ENCODE results near the gene CMTM8. TPM values are rescaled to one million over a fixed set of nuclear protein-coding genes. Genes with fewer than 3 reads are reported as not detected.

Gene CMTM8
- total and polyA plus RNA-seq, 10 of the 15 experiments (the other 5 are each of a cell fraction or from before 2014, with no cell fraction given), result 0.11 to 0.23 TPM; not detected in 8

- ChIA-PET POLR2A (no interaction called here), RAD21 (ENCODE audit: unreplicated experiment) (interaction anchor here (1.2 kb wide), 1 partner anchor 644 kb away, joined by 3 read pairs; no protein-coding TSS in a partner anchor), CTCF (interaction anchor here (0.9 to 1.5 kb wide), 3 partner anchors 86 to 201 kb away, joined by 3 to 6 read pairs (median 3); no protein-coding TSS in a partner anchor), SMC1A (ENCODE audit: uncharacterized antibody, unreplicated experiment) (no interaction called here)
- ATAC-seq (peak; percentile 56), FAIRE-seq (peak; percentile 59), DNase-seq (ENCODE audit: low read depth, low spot score) (no peak)
- TF ChIP-seq SREBF2 (IDR thresholded peaks at IDR 0.05; ENCODE audit: low read length) (no peak), HCFC1 (IDR thresholded peaks at IDR 0.05; ENCODE audit: low read length) (no peak), SUPT20H (IDR thresholded peaks at IDR 0.05; ENCODE audit: borderline replicate concordance, control insufficient read depth, low read depth, low read length) (no peak), TARDBP (IDR thresholded peaks at IDR 0.05; ENCODE audit: borderline replicate concordance) (no peak), MYC (IDR thresholded peaks at IDR 0.05; ENCODE audit: insufficient read depth, insufficient read length, insufficient replicate concordance, low read length, severe bottlenecking) (no peak), PRDM15 (CRISPR knock-in tag; IDR thresholded peaks at IDR 0.05) (no peak), IKZF1 (conservative IDR thresholded peaks at IDR 0.05) (no peak), BMI1 (IDR thresholded peaks at IDR 0.05; ENCODE audit: borderline replicate concordance) (no peak), ZNF24 (IDR thresholded peaks at IDR 0.05) (no peak), EED (IDR thresholded peaks at IDR 0.05; ENCODE audit: low read depth) (no peak), RUNX3 (IDR thresholded peaks at IDR 0.05; ENCODE audit: low read length) (no peak), BHLHE40 (IDR thresholded peaks at IDR 0.05; ENCODE audit: borderline replicate concordance in 1 of 2, low read depth in 2 of 2, low read length in 1 of 2) (no peak), GATAD2B (conservative IDR thresholded peaks at IDR 0.05; ENCODE audit: low read depth) (no peak), NFXL1 (IDR thresholded peaks at IDR 0.05; ENCODE audit: borderline replicate concordance) (no peak), STAT3 (IDR thresholded peaks at IDR 0.05; ENCODE audit: low read depth, low read length) (no peak), SRF (IDR thresholded peaks at IDR 0.05; ENCODE audit: low read depth in 2 of 2, low read length in 2 of 2) (no peak), ASH2L (IDR thresholded peaks at IDR 0.05; ENCODE audit: borderline replicate concordance, low read depth) (no peak), ZBTB4 (CRISPR knock-in tag; IDR thresholded peaks at IDR 0.05) (no peak)
- whole genome bisulfite sequencing (ENCODE audit: insufficient coverage, insufficient replicate concordance, low lambda C conversion rate, missing lambda C conversion rate), result 5% methylated on average over 5 of the region's 5 CpGs
- in situ Hi-C loops (cut with MboI), result no loop called here
- Histone ChIP-seq H3K9ac (ENCODE audit: control insufficient read depth, insufficient read depth, low read length) (no peak overlapping the region), H3K27ac (ENCODE audit: control insufficient read depth, insufficient read depth) (no peak overlapping the region), H3K4me2 (ENCODE audit: control insufficient read depth, insufficient read depth) (no peak overlapping the region), H3K4me1 (ENCODE audit: control insufficient read depth, insufficient read depth, low read length) (no peaks in the 10 kb centered on the region), H4K20me1 (ENCODE audit: control insufficient read depth, insufficient read depth) (no peaks in the 10 kb centered on the region), H3K9me3 (replicated peaks; ENCODE audit: control insufficient read depth, insufficient read depth, low read length) (no peaks in the 10 kb centered on the region), H3K79me2 (ENCODE audit: control insufficient read depth, insufficient read depth, low read length) (no peaks in the 10 kb centered on the region), H3K4me3 (no peak overlapping the region), H3K36me3 (ENCODE audit: control insufficient read depth in 2 of 2, insufficient read depth in 2 of 2, low read length in 1 of 2) (no peaks in the 10 kb centered on the region), H3K27me3 (replicated peaks in 1 of 2; ENCODE audit: control insufficient read depth in 2 of 2, insufficient read depth in 2 of 2, low read length in 1 of 2) (no peaks in the 10 kb centered on the region), H2AFZ (ENCODE audit: control insufficient read depth, low read depth, low read length) (peak overlapping the region; percentile 36)
- no TSS peak for BruUV-seq (replicated peaks)
- intact Hi-C loops (cut with micrococcal nuclease; ENCODE audit: unreplicated experiment), result no loop called here
Measured at GRCh38 chr3:32288819-32289218, 50.3 kb downstream of the CMTM8 start.
